ENCODE data around the gene ATP2B3. TPM values are rescaled to one million over a fixed set of nuclear protein-coding genes. Genes with fewer than 3 reads are reported as not detected.

ATP2B3 gene
- total and polyA plus RNA-seq, 9 of the 15 experiments (the other 6 are each of a cell fraction or from before 2014, with no cell fraction given): 0.04 TPM; not detected in 8

- POLR2A ChIA-PET: interaction anchor here (1.0 kb wide), 1 partner anchor 99 kb away, joined by 3 read pairs; no protein-coding TSS in a partner anchor
- H3K36me3 ChIP-seq (ENCODE audit: control insufficient read depth, insufficient read depth, low read length): peaks cover 64% of the 10 kb centered on the region; the same call in 2 of the 3 replicates
- TF ChIP-seq, protein P1, sequence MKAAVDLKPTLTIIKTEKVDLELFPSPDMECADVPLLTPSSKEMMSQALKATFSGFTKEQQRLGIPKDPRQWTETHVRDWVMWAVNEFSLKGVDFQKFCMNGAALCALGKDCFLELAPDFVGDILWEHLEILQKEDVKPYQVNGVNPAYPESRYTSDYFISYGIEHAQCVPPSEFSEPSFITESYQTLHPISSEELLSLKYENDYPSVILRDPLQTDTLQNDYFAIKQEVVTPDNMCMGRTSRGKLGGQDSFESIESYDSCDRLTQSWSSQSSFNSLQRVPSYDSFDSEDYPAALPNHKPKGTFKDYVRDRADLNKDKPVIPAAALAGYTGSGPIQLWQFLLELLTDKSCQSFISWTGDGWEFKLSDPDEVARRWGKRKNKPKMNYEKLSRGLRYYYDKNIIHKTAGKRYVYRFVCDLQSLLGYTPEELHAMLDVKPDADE (conservative IDR thresholded peaks at IDR 0.05; ENCODE audit: control insufficient read depth, low read depth, low read length): no peak
- TF ChIP-seq ZNF589 (CRISPR knock-in tag; IDR thresholded peaks at IDR 0.05; ENCODE audit: low read depth): no peak
- no peak for TF ChIP-seq NRF1 (conservative IDR thresholded peaks at IDR 0.05 in 1 of 2, IDR thresholded peaks at IDR 0.05 in 1 of 2)
- no peak for TF ChIP-seq WHSC1 (IDR thresholded peaks at IDR 0.05; ENCODE audit: low read length)
- TF ChIP-seq ZNF184 (CRISPR knock-in tag; IDR thresholded peaks at IDR 0.05): no peak
- no peak for TF ChIP-seq ZNF143 (CRISPR knock-in tag; IDR thresholded peaks at IDR 0.05)
- no peak for TF ChIP-seq MECOM (CRISPR knock-in tag; IDR thresholded peaks at IDR 0.05)
- TF ChIP-seq SAFB2 (IDR thresholded peaks at IDR 0.05; ENCODE audit: borderline replicate concordance, low read depth, low read length, severe bottlenecking): no peak
- TF ChIP-seq TAF9B (IDR thresholded peaks at IDR 0.05; ENCODE audit: partially characterized antibody): no peak
- TF ChIP-seq FOXA3 (CRISPR knock-in tag; conservative IDR thresholded peaks at IDR 0.05 in 1 of 2, IDR thresholded peaks at IDR 0.05 in 1 of 2): no peak
- TF ChIP-seq CHD1 (IDR thresholded peaks at IDR 0.05; ENCODE audit: low read length): no peak
- TF ChIP-seq, protein P2, sequence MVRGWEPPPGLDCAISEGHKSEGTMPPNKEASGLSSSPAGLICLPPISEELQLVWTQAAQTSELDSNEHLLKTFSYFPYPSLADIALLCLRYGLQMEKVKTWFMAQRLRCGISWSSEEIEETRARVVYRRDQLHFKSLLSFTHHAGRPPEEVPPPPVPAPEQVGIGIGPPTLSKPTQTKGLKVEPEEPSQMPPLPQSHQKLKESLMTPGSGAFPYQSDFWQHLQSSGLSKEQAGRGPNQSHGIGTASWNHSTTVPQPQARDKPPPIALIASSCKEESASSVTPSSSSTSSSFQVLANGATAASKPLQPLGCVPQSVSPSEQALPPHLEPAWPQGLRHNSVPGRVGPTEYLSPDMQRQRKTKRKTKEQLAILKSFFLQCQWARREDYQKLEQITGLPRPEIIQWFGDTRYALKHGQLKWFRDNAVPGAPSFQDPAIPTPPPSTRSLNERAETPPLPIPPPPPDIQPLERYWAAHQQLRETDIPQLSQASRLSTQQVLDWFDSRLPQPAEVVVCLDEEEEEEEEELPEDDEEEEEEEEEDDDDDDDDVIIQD (CRISPR knock-in tag; IDR thresholded peaks at IDR 0.05): no peak
- no peak for TF ChIP-seq CEBPZ (IDR thresholded peaks at IDR 0.05; ENCODE audit: borderline replicate concordance, low read depth, low read length)
Observed at GRCh38 chrX:153592091-153592833, 74.8 kb downstream of the ATP2B3 start.

More at GRCh38 chrX:153592091-153592833, 74.8 kb downstream of the ATP2B3 start:
- Histone ChIP-seq H3K9me1 (ENCODE audit: control insufficient read depth, insufficient read depth, low read length) (no peaks in the 10 kb centered on the region), H3K27me3 (ENCODE audit: control insufficient read depth in 2 of 2, insufficient read depth in 2 of 2, low read length in 2 of 2) (no peaks in the 10 kb centered on the region), H3K4me3 (no peak overlapping the region), H3K4me2 (ENCODE audit: insufficient read depth, low read length) (no peak overlapping the region), H2AFZ (ENCODE audit: low read depth, low read length) (no peak overlapping the region), H3K4me1 (replicated peaks in 1 of 2; ENCODE audit: control insufficient read depth in 2 of 2, insufficient read depth in 2 of 2, low read length in 2 of 2) (peaks cover 0 to 2% of the 10 kb centered on the region in 2 experiments; a peak in 2 of 5 replicates), H4K20me1 (replicated peaks; ENCODE audit: control insufficient read depth, insufficient read depth, low read length) (no peaks in the 10 kb centered on the region), H3K9ac (ENCODE audit: insufficient read depth in 1 of 2, low read depth in 2 of 2, low read length in 2 of 2) (no peak overlapping the region), H3K79me2 (ENCODE audit: control insufficient read depth, insufficient read depth, low read length) (peaks cover 8% of the 10 kb centered on the region; the same call in 1 of the 3 replicates), H3K9me3 (replicated peaks; ENCODE audit: control insufficient read depth, insufficient read depth, low read depth, low read length) (no peaks in the 10 kb centered on the region), H3K27ac (ENCODE audit: extremely low read depth, low read depth, low read length) (no peak overlapping the region)
- DNase-seq (ENCODE audit: extremely low read depth in 1 of 4, low spot score in 3 of 4) (no peak), FAIRE-seq (no peak), ATAC-seq (no peak)
- intact Hi-C loops (cut with micrococcal nuclease) (no loop called here), in situ Hi-C loops (cut with MboI) (no loop called here)
- CTCF ChIA-PET (ENCODE audit: low intra/inter-chr PET ratio): no interaction called here
- 94% methylated on average over 19 of the region's 30 CpGs for WGBS (ENCODE audit: insufficient coverage, low coverage, missing lambda C conversion rate)
- no TSS peak for BruUV-seq (replicated peaks)

Data from K562 (cell line).